GM18505 (cell line): ENCODE data around the gene KBTBD12.

Source experiments
- ATAC-seq: cut with Tn5 transposase; IDR thresholded peaks from one replicate; pipeline ENCODE4 v1.9.1; 2021; ENCODE audit not compliant: unreplicated experiment
- POLR2A ChIP-seq: IDR thresholded peaks from 4 replicates; pipeline ENCODE4 v1.6.1; 2011; ENCODE audit warnings: borderline replicate concordance; ENCODE audit not compliant: insufficient read depth, insufficient read length; ENCODE audit errors: extremely low read depth

Gene KBTBD12

DNA sequence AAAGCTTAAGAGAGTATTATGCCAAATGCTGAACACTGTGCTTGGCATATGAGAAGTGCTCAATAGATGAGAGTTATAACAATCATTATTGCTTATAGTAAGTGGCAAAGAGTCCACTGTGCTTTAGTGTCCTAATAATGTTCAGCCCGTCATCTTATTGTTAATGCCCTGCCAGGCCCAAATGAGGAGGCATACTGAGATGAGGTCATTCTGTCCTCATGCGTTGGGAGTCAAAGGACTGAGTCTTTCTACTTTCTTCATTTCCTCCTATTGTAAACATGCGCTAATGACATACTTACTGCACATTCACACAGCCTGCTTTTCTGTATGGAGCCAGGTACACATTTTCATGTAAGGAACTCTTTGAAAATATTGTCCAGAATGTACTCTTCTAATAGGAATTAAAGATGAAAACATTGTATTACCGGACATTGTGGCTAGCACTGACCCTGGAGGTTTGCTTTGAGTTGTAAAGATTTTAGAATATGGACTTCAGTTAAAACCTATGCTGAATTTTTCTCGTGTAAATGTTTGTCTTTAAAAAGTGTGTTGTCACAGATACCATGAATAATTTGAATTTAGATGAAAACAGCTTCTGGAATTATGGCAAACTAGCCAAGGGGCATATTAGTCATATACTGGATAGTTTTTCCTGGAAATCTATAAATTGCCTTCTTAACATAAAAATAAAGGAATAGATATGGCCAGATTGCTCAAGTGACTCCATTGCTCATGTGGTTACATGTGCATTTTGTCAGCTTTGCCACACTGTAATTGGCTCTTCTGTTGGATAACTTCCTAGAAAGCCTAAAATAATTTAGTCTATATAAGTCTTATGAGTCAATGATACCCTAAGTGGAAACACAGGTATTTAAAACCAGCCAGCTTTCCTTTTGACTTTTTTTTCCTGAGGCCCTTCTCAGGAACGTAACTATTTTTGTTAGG is 38.3 kb downstream of the KBTBD12 start:
- no peak for ATAC-seq
- no peak for TF ChIP-seq POLR2A

- no peak for TF ChIP-seq POLR2A
- ATAC-seq: no peak
Observed at GRCh38 chr3:127954640-127955039, 39.6 kb downstream of the KBTBD12 start.

DNA sequence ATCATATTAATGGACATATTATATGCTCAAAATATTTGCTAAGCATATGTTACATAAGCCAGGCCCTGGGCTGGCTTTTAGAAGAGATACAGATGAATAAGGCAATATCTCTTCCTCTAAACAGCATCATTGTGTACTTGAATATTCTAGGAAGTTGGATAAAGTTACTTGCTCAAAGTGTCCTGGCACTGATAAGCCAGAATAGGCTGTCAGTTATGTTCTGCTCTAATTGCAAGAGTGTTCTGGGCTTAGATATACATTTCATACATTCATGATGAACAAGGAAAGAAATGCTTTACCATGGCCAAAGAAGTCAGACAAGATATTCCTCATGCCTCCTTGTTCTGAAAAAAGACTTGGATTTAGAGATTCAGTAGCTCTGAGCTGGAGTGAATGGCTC is 40.7 kb downstream of the KBTBD12 start:
- no peak for TF ChIP-seq POLR2A
- no peak for ATAC-seq

DNA sequence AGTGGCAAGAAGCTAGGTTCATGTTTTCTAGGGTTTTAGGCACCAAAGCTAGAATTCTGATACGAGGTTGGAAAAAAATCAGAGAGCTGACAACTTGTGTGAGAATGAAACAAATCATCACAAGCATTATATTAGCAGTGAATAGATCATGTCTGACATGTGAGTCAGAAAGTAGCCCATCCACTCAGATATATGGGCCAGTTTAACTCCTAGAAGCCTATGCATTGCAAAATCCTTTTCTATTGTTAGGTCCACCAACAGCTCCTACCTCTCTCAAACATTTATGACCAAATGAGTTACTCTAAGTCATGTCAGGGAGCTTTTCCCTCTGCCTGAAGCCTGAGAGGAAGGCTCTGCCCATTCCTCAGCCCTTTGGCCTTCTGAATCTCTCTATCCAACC is 44.0 kb downstream of the KBTBD12 start:
- no peak for TF ChIP-seq POLR2A
- no peak for ATAC-seq

DNA sequence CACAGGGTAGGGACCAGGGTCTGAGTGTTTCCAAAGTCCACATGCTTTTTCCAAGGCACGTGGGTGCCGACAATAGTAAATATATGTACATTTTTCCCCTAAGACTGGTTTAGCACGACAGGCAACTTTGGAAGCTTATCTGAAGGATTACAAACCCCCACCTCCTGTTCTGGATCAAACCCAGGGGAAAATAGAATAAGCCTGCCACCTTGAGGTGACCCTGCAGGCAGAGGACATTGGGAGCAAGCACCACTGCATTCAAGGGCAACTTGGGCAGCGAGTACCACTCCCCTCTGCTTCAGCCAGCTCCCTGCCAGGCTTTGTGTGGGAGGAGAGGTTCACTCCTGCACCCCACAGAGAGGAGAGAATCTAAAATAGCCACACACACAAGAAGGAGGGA is 44.8 kb downstream of the KBTBD12 start:
- TF ChIP-seq POLR2A: no peak

GRCh38 chr3:127960421-127960965 is 45.5 kb downstream of the KBTBD12 start:
- TF ChIP-seq POLR2A: no peak
- ATAC-seq: no peak

More for the DNA sequence above, 44.8 kb downstream of the KBTBD12 start:
- ATAC-seq: no peak

DNA sequence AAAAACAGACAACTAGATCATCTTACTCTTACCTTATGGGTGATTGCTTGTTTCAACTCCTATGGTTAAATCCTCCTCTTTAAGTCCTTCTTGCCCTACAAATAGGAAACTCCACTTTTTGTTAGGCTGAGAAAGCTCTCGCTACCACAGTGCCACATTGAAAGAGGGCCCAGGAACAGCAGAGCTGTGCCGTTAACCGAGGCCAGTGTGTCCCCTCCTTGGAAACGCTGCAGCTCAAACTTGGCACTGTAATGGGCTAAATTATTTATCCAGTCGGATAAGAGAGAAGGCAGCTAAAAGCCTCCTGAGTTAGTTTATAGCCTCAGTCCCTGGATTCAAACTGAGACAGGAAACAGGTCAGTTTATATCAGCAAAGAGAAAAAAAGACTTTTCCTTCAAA is 46.1 kb downstream of the KBTBD12 start:
- ATAC-seq: no peak
- no peak for TF ChIP-seq POLR2A

GRCh38 chr3:127961963-127962362 is 46.9 kb downstream of the KBTBD12 start:
- no peak for TF ChIP-seq POLR2A
- no peak for ATAC-seq

DNA sequence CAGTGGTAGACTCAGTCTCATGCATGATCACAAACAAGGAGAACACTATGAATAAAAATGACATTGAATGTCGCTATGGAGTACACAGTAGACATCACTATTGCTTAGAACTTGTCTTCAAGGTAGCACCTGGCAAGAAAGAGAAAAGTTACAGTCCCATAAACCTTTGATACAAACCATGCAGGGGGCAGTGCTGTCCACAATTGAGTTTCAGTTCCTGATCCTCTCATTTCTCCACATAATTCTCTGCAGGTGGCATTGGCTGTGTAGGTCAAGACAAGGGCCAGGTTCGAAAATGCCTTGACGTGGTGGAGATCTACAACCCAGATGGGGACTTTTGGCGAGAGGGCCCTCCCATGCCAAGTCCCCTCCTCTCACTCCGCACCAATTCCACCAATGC is 47.9 kb downstream of the KBTBD12 start:
- ATAC-seq: no peak
- TF ChIP-seq POLR2A: no peak

DNA sequence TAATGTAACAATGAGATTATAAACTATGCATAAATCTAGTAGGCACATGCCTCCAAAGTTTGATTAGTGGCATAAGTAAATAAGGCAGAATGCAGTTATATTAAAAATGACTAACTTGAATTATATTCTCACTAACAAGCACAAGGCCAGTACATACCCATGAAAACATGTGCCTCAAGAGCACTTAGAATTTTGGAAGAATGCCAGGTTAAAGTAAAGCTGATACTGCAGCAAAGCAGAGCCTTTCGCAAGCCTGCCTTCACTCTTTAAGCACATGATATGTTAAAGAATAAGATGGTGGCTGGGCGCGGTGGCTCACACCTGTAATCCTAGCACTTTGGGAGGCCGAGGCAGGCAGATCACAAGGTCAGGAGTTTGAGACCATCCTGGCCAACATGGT is 49.0 kb downstream of the KBTBD12 start:
- TF ChIP-seq POLR2A: no peak
- no peak for ATAC-seq

GRCh38 chr3:127964816-127965215 is 49.8 kb downstream of the KBTBD12 start:
- ATAC-seq: no peak
- no peak for TF ChIP-seq POLR2A

DNA sequence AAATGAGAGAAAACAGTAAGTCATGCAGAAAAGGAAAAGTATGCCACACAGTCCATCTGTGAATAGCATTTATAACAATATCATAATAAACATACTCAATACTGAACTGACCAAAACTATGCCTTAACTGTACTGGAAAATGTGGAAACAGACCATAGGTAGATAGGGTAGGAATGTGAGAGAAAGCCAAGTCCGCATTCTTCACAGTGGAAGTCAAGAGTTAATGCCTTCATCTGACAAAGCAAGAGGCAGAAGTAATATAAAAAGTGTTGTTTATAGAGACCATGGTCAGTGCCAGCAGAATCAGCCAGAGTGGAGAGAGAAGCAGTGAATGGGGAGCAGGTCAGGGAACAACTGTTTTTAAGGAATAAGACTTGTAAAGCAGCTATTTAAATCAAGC is 52.3 kb downstream of the KBTBD12 start:
- TF ChIP-seq POLR2A: no peak
- ATAC-seq: no peak

DNA sequence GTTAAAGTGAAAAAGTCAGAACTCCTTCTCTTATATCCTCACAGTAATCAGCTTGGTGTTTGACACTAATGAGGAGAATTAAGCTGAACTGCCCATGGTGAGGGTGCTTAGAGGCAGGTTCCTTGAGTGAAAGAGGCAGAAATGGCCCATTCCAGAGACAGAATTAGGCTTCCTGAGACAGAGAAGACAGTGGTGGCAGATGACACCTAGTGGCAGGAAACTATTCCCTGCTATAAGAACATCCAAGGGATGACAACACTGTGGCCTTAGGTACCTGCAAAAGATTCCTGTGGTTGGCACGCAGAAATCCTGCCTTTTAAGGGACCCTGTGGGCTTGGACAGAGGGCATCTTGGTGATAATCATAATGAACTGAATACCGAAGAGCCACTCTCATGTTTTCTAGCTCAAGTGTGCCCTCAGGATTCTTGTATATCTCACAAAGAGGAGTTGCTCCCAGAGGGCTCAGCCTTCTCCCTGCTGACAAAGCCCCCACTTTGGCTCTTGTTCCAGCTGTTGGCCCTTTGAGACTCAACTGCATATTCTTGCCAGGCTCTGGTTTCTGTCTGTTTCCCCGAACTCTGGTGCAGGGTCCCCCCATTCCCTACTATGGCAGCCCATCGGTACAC is 56.0 kb downstream of the KBTBD12 start:
- no peak for ATAC-seq
- TF ChIP-seq POLR2A: no peak

- ATAC-seq: no peak
- TF ChIP-seq POLR2A: no peak
Observed at GRCh38 chr3:127974226-127974625, 59.2 kb downstream of the KBTBD12 start.

DNA sequence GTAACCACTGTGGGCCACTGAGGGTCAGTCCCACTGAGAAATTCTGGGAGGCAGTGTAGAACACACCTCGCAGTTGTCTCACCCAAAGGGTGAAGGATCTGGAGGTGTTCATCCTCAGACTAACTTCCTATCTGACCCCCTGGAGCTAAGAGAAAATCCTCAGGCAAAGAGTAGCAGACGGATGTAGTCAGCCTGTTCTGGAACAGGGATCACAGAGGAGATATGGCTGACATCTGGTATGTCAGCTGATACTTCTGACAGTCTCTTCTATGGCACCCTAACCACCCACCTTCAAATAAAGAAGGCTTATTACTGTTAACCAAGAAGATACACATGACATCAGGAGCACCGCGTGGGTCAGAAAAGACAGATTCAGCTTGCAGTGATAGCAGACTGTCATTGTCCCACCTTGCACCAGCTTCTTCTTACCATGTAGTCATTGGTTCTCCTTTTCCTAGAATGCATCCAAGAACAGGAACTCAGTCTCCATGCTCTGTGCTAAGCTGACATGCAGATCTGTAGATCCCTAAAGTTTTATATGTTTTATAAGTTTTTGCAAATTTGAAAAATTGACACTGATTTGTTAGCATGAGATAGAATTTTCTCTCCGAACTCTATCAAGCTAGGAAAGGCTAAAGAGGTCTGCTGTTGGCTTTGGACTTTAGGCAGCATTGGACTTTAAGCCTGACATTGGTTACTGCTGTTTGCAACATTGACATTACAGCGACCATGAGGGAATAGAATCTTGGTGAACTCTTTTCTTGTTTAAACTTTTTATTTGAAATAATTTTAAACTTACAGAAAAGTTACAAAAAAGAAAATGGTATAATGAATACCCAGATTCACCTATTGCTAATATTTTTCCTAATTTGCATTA is 60.4 kb downstream of the KBTBD12 start:
- no peak for TF ChIP-seq POLR2A
- ATAC-seq: no peak
